Heart right ventricle (tissue), 16 donors: ENCODE data around the gene UBE2E1. TPM values are rescaled to one million over a fixed set of nuclear protein-coding genes. Genes with fewer than 3 reads are reported as not detected.

Experiments used
- ATAC-seq, 8 donors: fragments of 200-7000 bp; cut with Tn5 transposase; one replicate each; pipeline ENCODE4 v1.9.1; 2020; ENCODE audit warnings: mild to moderate bottlenecking in 8 of 8, moderate library complexity in 8 of 8, moderate number of reproducible peaks in 1 of 8
- DNase-seq, 2 donors: peaks; one replicate each; pipeline ENCODE4 v3.0.0-alpha.2; 2020
- H3K27ac ChIP-seq, 10 donors: fragments of 200-600 bp; sonication (generic) in 2 of 10; one replicate each; pipeline versions ENCODE4 v1.5.0 to v1.8.0; 2020 to 2022; ENCODE audit warnings: mild to moderate bottlenecking in 3 of 10
- H3K27me3 ChIP-seq, 7 donors: fragments of 200-600 bp; one replicate each; pipeline ENCODE4 v1.8.0; 2021 to 2022; ENCODE audit warnings: mild to moderate bottlenecking in 2 of 7
- H3K36me3 ChIP-seq, 9 donors: fragments of 200-600 bp; sonication (generic) in 1 of 9; one replicate each; pipeline versions ENCODE4 v1.5.0 to v1.8.0; 2020 to 2022; ENCODE audit warnings: mild to moderate bottlenecking in 2 of 9
- H3K4me1 ChIP-seq, 9 donors: fragments of 200-600 bp; sonication (generic) in 1 of 9; one replicate each; pipeline versions ENCODE4 v1.5.0 to v1.8.0; 2020 to 2022; ENCODE audit warnings: mild to moderate bottlenecking in 4 of 9
- H3K4me3 ChIP-seq, 10 donors: fragments of 200-600 bp; sonication (generic) in 2 of 10; one replicate each; pipeline versions ENCODE4 v1.5.0 to v1.8.0; 2020 to 2022; ENCODE audit warnings: mild to moderate bottlenecking in 7 of 10, moderate library complexity in 2 of 10
- H3K9me3 ChIP-seq, 11 donors: fragments of 200-600 bp in 10 of 11; sonication (generic) in 2 of 11; one replicate each; pipeline versions ENCODE4 v1.5.0 to v1.8.0; 2013 to 2022; ENCODE audit warnings: mild to moderate bottlenecking in 2 of 11, control low read depth in 1 of 11, moderate library complexity in 1 of 11
- WGBS, 2 donors: extraction: QIAGEN DNeasy Blood & Tissue Kit; methylation state at CpG; one replicate each; pipeline ENCODE4 v1.1.7; 2013; ENCODE audit warnings: inconsistent platforms in 1 of 2; 5-methylcytosine and 5-hydroxymethylcytosine counted together
- intact Hi-C, 10 donors: fragments of 100-400 bp; cut with DNase I; formaldehyde crosslinking; loops; one replicate each; pipeline versions ENCODE4 v1.11.1 to v1.14.2; 2022
- polyA plus RNA-seq, 2 donors: library from polyadenylated mRNA; stranded (reverse); fragments of 200-250 nt; gene quantifications; one replicate each; pipeline ENCODE4 v1.2.3, GENCODE V29; 2013
- total RNA-seq, 10 donors: library from RNA; stranded (reverse); fragmentation: NEBNext Ultra II Directional in 3 of 10; extraction: Animal tissue kit (Norgen Biotek cat#: 25700) in 3 of 10; gene quantifications; one replicate each; pipeline versions ENCODE4 v1.2.1 to v1.2.4, GENCODE V29; 2021 to 2023
- TF ChIP-seq, protein P1 (sequence below), 9 donors: fragments of 200-600 bp; sonication (generic) in 2 of 9; IDR thresholded peaks; one replicate each; pipeline versions ENCODE4 v1.5.0 to v1.8.0; 2021 to 2022; ENCODE audit warnings: antibody characterized with exemption in 9 of 9, mild to moderate bottlenecking in 5 of 9, moderate library complexity in 1 of 9
- donor health status: Arrhythmogenic right ventricular cardiomyopathy.
- donor health status: ischemic (EF 13 %, LVEDD 7.1; RV severe dilation, severe dysfunction).
- donor health status: healthy with polysubstance abuse.
- donor health status: DM: no; HTN: yes; CAD: no.
- donor health status: DM: no; HTN: no; CAD: no.
- donor health status: ischemic (EF 25% LVEDD 6.9; RV normal size, moderate dysfunction).
- donor health status: ischemic (EF 25% LVEDD 5.7; RV mildly dilated, moderate dysfunction).
- donor health status: healthy.
- donor health status: DM: yes; HTN: yes; CAD: no.
- donor health status: Ischemic cardiomyopathy.
- donor health status: ischemic (EF 35%, LVEDD 5.7; RV mildly dilated, moderate dysfunction).
- donor health status: nonischemic (EF 11% LVEDD 7.7; RV severe dilation, severe dysfunction).
- donor health status: DM: yes; HTN: yes; CAD: no.
- donor health status: PGD.
- donor health status: ischemic (EF 29% LVEDD 5.4; RV normal size, mild dysfunction).
- donor health status: nonischemic (EF 23%, LVEDD 6.1; RV moderate dilation, normal function).

The UBE2E1 gene
- total and polyA plus RNA-seq, 12 donors, result 45.2 to 88.8 (median 64.5) TPM

DNA sequence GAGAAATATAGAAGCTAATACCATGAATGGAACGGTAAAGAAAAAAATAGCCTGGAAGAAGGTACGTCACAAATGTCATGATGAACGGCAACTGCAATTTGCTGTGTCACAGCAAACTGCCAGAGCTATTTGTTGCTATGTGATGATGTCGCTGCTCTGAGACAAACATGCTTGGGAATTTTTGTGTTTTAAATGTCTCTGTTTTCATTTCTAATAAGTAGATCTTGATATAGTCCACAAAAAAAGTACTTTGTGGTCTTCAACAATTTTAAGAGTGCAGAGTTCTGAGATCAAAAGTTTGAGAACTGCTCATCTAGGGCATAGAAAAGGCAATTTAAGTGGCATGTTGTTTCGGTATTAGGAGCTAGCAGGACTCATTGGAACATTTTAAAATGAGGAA lies 135.0 kb downstream of the UBE2E1 start:
- Histone ChIP-seq H3K4me3 (no peak overlapping the region), H3K9me3 (peaks cover 0 to 4% (median 0%) of the 10 kb centered on the region in 11 donors), H3K27ac (no peak overlapping the region), H3K4me1 (peaks cover 0 to 8% (median 6%) of the 10 kb centered on the region in 9 donors), H3K27me3 (no peaks in the 10 kb centered on the region), H3K36me3 (no peaks in the 10 kb centered on the region)
- TF ChIP-seq, protein P1, sequence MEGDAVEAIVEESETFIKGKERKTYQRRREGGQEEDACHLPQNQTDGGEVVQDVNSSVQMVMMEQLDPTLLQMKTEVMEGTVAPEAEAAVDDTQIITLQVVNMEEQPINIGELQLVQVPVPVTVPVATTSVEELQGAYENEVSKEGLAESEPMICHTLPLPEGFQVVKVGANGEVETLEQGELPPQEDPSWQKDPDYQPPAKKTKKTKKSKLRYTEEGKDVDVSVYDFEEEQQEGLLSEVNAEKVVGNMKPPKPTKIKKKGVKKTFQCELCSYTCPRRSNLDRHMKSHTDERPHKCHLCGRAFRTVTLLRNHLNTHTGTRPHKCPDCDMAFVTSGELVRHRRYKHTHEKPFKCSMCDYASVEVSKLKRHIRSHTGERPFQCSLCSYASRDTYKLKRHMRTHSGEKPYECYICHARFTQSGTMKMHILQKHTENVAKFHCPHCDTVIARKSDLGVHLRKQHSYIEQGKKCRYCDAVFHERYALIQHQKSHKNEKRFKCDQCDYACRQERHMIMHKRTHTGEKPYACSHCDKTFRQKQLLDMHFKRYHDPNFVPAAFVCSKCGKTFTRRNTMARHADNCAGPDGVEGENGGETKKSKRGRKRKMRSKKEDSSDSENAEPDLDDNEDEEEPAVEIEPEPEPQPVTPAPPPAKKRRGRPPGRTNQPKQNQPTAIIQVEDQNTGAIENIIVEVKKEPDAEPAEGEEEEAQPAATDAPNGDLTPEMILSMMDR (IDR thresholded peaks at IDR 0.05), result no peak
- ATAC-seq (no peak), DNase-seq (no peak)
- intact Hi-C loops, result no loop called here
- 75 to 79% methylated on average over 5 of the region's 5 CpGs for WGBS, 2 donors

Other genes with a start within 250 kb of the UBE2E1 start
- 10 to 100 TPM; 15.2 to 24.2 (median 20.3) TPM for gene NKIRAS1, start 111.0 kb downstream of the UBE2E1 start, total RNA-seq
- gene NKIRAS1, start 111.0 kb downstream of the UBE2E1 start, polyA plus RNA-seq, result 10 to 100 TPM in 1 of 2 donors, 1 to 10 TPM in 1; 9.4 to 12.0 TPM
- gene RPL15, start 111.2 kb downstream of the UBE2E1 start, total RNA-seq, result 1,000 to 10,000 TPM in 2 of 10 donors, 100 to 1,000 TPM in 8; 869 to 1,215 (median 928) TPM
- gene RPL15, start 111.2 kb downstream of the UBE2E1 start, polyA plus RNA-seq, result 1,000 to 10,000 TPM; 1,101 to 3,225 TPM
- 10 to 100 TPM; 12.4 to 54.7 (median 36.2) TPM for gene NR1D2, start 139.3 kb downstream of the UBE2E1 start, total RNA-seq
- 1 to 10 TPM; 2.8 to 8.3 TPM for gene NR1D2, start 139.3 kb downstream of the UBE2E1 start, polyA plus RNA-seq